CD14-positive monocyte (primary cell): ENCODE measurements around the gene CDX2. TPM values are rescaled to one million over a fixed set of nuclear protein-coding genes. Genes with fewer than 3 reads are reported as not detected.

Experiments used
- DNase-seq, 3 donors: peaks; one replicate each; pipeline ENCODE4 v3.0.0-alpha.2; 2011 to 2022
- H2AFZ ChIP-seq: 2 replicates; pipeline ENCODE4 v1.6.0; 2012; ENCODE audit warnings: mild to moderate bottlenecking, low read depth, low read length, inconsistent platforms; ENCODE audit not compliant: insufficient read depth, poor library complexity, severe bottlenecking
- H3K27ac ChIP-seq, 2 donors: 1 replicate in 1 of 2; 2 replicates in 1 of 2; pipeline ENCODE4 v1.5.1; 2012 to 2013; ENCODE audit warnings: low read length in 2 of 2, control low read depth in 1 of 2, inconsistent platforms in 1 of 2, low read depth in 1 of 2, mild to moderate bottlenecking in 1 of 2
- H3K27me3 ChIP-seq, 2 donors: one replicate each; pipeline versions ENCODE4 v1.6.0 to v1.6.1; 2011 to 2013; ENCODE audit warnings: low read length in 2 of 2; ENCODE audit not compliant: control insufficient read depth in 2 of 2, insufficient read depth in 2 of 2
- H3K36me3 ChIP-seq, 2 donors: replicated peaks in 1 of 2; 1 replicate in 1 of 2; 2 replicates in 1 of 2; pipeline versions ENCODE4 v1.5.1 to v1.6.1; 2012 to 2013; ENCODE audit warnings: low read length in 2 of 2, control low read depth in 1 of 2, inconsistent platforms in 1 of 2, mild to moderate bottlenecking in 1 of 2; ENCODE audit not compliant: insufficient read depth in 2 of 2, control insufficient read depth in 1 of 2
- H3K4me1 ChIP-seq, 2 donors: 1 replicate in 1 of 2; 2 replicates in 1 of 2; pipeline versions ENCODE4 v1.5.1 to v1.6.1; 2012 to 2013; ENCODE audit warnings: low read length in 2 of 2, control low read depth in 1 of 2, inconsistent platforms in 1 of 2, mild to moderate bottlenecking in 1 of 2, moderate library complexity in 1 of 2; ENCODE audit not compliant: insufficient read depth in 2 of 2, control insufficient read depth in 1 of 2
- H3K4me2 ChIP-seq: replicated peaks from 2 replicates; pipeline ENCODE3; 2012; ENCODE audit warnings: low read length, moderate library complexity, mild to moderate bottlenecking; ENCODE audit not compliant: poor library complexity, severe bottlenecking; ENCODE audit errors: extremely low read depth
- H3K4me3 ChIP-seq, 3 experiments: fragments of 200-600 bp in 1 of 3; sonication (generic) in 1 of 3; replicated peaks in 1 of 3; 1 replicate in 2 of 3; 2 replicates in 1 of 3; pipeline ENCODE4 v1.5.1; 2011 to 2013; ENCODE audit warnings: low read length in 3 of 3, mild to moderate bottlenecking in 3 of 3, control low read depth in 2 of 3, low read depth in 2 of 3, inconsistent platforms in 1 of 3, moderate library complexity in 1 of 3
- H3K79me2 ChIP-seq: 2 replicates; pipeline ENCODE4 v1.6.0; 2012; ENCODE audit warnings: mild to moderate bottlenecking, control low read depth, inconsistent platforms, low read length, moderate library complexity; ENCODE audit not compliant: insufficient read depth
- H3K9ac ChIP-seq: 2 replicates; pipeline ENCODE4 v1.6.0; 2017; ENCODE audit warnings: low read length, mild to moderate bottlenecking; ENCODE audit not compliant: insufficient read depth, poor library complexity, severe bottlenecking
- H3K9me3 ChIP-seq, 2 donors: replicated peaks in 1 of 2; 1 replicate in 1 of 2; 2 replicates in 1 of 2; pipeline versions ENCODE4 v1.5.1 to v1.6.1; 2012 to 2013; ENCODE audit warnings: low read length in 2 of 2, control low read depth in 1 of 2; ENCODE audit not compliant: control insufficient read depth in 1 of 2, insufficient read depth in 1 of 2
- H4K20me1 ChIP-seq: 2 replicates; pipeline ENCODE4 v1.6.0; 2012; ENCODE audit warnings: mild to moderate bottlenecking, low read length, control low read depth, moderate library complexity; ENCODE audit not compliant: insufficient read depth
- H3K27ac Mint-ChIP-seq, 7 donors: one replicate each; pipeline ENCODE4 v1.8.0; 2020; ENCODE audit warnings: mild to moderate bottlenecking in 7 of 7, mixed read lengths in 7 of 7, moderate library complexity in 6 of 7, inconsistent platforms in 2 of 7
- H3K27me3 Mint-ChIP-seq, 3 donors: one replicate each; pipeline ENCODE4 v1.8.0; 2021 to 2022; ENCODE audit warnings: low read depth in 3 of 3, mild to moderate bottlenecking in 3 of 3, mixed read lengths in 3 of 3, moderate library complexity in 3 of 3, inconsistent platforms in 1 of 3
- H3K36me3 Mint-ChIP-seq, 2 donors: one replicate each; pipeline ENCODE4 v1.8.0; 2020; ENCODE audit warnings: mixed read lengths in 2 of 2, inconsistent platforms in 1 of 2, mild to moderate bottlenecking in 1 of 2
- H3K4me1 Mint-ChIP-seq: one replicate; pipeline ENCODE4 v1.8.0; 2020; ENCODE audit warnings: mild to moderate bottlenecking, mixed read lengths
- H3K4me3 Mint-ChIP-seq, 2 donors: one replicate each; pipeline ENCODE4 v1.8.0; 2020; ENCODE audit warnings: mild to moderate bottlenecking in 2 of 2, mixed read lengths in 2 of 2, moderate library complexity in 1 of 2
- H3K9me3 Mint-ChIP-seq, 7 donors: one replicate each; pipeline ENCODE4 v1.8.0; 2020 to 2022; ENCODE audit warnings: mixed read lengths in 7 of 7, mild to moderate bottlenecking in 6 of 7, moderate library complexity in 6 of 7, inconsistent platforms in 2 of 7
- WGBS: methylation state at CpG from one replicate; pipeline ENCODE4 v1.1.5; 2013; ENCODE audit warnings: missing lambda C conversion rate; ENCODE audit not compliant: insufficient coverage; 5-methylcytosine and 5-hydroxymethylcytosine counted together
- intact Hi-C, 2 donors: fragments of 100-400 bp; cut with micrococcal nuclease; formaldehyde crosslinking; loops; one replicate each; pipeline versions ENCODE4 v1.15.0 to v1.15.1; 2023
- polyA plus RNA-seq, 3 donors: library from polyadenylated mRNA; depleted of rRNA in 1 of 3; unstranded in 2 of 3; stranded (reverse) in 1 of 3; fragments of 300-500 nt in 2 of 3; fragments of >200 nt in 1 of 3; fragmentation: Illumina TruSeq in 2 of 3; gene quantifications; 1 replicate in 2 of 3; 2 replicates in 1 of 3; pipeline ENCODE4 v1.2.3, GENCODE V29; 2012 to 2021
- TF ChIP-seq, protein P1 (sequence below): fragments of 200-600 bp; IDR thresholded peaks from one replicate; pipeline ENCODE4 v1.8.0; 2022; ENCODE audit warnings: antibody characterized with exemption, mild to moderate bottlenecking

CDX2 gene
- polyA plus RNA-seq, 3 donors: not detected

DNA sequence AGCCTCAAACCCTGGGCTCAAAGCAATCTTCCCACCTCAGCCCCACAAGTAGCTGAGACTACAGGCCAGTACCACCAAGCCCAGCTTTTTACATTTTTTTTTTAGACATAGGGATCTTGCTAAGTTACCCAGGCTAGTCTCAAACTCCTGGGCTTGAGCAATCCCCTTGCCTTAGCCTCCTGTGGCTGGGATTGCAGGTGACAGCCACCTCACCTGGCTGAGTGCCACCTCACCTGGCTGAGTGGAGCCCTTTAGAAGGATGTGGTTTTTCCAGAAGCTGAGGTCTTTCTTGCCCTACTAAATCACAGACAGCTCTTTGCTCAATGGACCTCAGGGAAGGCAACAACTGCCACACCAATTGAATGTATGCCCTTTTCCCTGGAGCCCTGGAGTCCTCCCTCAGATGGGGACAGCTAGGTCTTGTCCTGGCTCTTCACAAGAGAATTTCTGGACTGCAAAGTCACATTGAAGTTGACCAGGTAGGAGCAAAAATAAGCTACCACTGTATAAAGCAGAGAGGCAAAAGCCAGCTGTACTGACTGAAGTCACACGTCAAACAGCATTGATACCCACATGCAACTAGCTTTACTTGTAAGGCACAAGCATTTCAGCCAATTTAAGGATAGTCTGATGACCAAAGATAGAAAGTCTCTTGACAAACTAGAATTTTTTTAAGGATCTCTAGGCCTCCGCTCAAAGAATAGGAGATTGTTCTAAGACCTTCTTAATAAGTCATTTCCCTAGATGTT, 35.4 kb downstream of the CDX2 start:
- H3K9me3 Mint-ChIP-seq: peaks cover 0 to 11% (median 8%) of the 10 kb centered on the region in 7 donors
- Histone ChIP-seq H3K79me2 (no peaks in the 10 kb centered on the region), H3K4me3 (no peak overlapping the region), H3K9ac (no peak overlapping the region), H3K4me2 (no peak overlapping the region), H3K27ac (no peak overlapping the region), H2AFZ (no peak overlapping the region), H3K36me3 (no peaks in the 10 kb centered on the region), H3K4me1 (no peaks in the 10 kb centered on the region), H3K27me3 (peaks cover 33 to 54% of the 10 kb centered on the region in 2 donors), H3K9me3 (peaks cover 0 to 17% of the 10 kb centered on the region in 2 donors), H4K20me1 (no peaks in the 10 kb centered on the region)
- no CpG with 5 or more reads among the region's 2 CpGs for WGBS
- H3K4me3 Mint-ChIP-seq: peak overlapping the region in 1 of 2 donors; percentile 7
- DNase-seq: no peak
- no peaks in the 10 kb centered on the region for H3K36me3 Mint-ChIP-seq
- TF ChIP-seq, protein P1, sequence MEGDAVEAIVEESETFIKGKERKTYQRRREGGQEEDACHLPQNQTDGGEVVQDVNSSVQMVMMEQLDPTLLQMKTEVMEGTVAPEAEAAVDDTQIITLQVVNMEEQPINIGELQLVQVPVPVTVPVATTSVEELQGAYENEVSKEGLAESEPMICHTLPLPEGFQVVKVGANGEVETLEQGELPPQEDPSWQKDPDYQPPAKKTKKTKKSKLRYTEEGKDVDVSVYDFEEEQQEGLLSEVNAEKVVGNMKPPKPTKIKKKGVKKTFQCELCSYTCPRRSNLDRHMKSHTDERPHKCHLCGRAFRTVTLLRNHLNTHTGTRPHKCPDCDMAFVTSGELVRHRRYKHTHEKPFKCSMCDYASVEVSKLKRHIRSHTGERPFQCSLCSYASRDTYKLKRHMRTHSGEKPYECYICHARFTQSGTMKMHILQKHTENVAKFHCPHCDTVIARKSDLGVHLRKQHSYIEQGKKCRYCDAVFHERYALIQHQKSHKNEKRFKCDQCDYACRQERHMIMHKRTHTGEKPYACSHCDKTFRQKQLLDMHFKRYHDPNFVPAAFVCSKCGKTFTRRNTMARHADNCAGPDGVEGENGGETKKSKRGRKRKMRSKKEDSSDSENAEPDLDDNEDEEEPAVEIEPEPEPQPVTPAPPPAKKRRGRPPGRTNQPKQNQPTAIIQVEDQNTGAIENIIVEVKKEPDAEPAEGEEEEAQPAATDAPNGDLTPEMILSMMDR: no peak
- no peak overlapping the region for H3K27ac Mint-ChIP-seq
- H3K4me1 Mint-ChIP-seq: no peaks in the 10 kb centered on the region
- intact Hi-C loops: no loop called here
- peaks cover 47 to 55% (median 55%) of the 10 kb centered on the region in 3 donors for H3K27me3 Mint-ChIP-seq

GRCh38 chr13:27933118-27933517, 36.0 kb downstream of the CDX2 start:
- Histone ChIP-seq H3K36me3 (no peaks in the 10 kb centered on the region), H3K4me1 (no peaks in the 10 kb centered on the region), H3K4me2 (no peak overlapping the region), H4K20me1 (no peaks in the 10 kb centered on the region), H3K9me3 (peaks cover 0 to 23% of the 10 kb centered on the region in 2 donors), H3K9ac (no peak overlapping the region), H3K27me3 (peaks cover 39 to 60% of the 10 kb centered on the region in 2 donors), H3K27ac (no peak overlapping the region), H3K4me3 (no peak overlapping the region), H3K79me2 (no peaks in the 10 kb centered on the region), H2AFZ (no peak overlapping the region)
- H3K4me3 Mint-ChIP-seq: no peak overlapping the region
- peaks cover 53 to 62% (median 61%) of the 10 kb centered on the region in 3 donors for H3K27me3 Mint-ChIP-seq
- intact Hi-C loops: no loop called here
- no peaks in the 10 kb centered on the region for H3K4me1 Mint-ChIP-seq
- peaks cover 0 to 1% of the 10 kb centered on the region in 2 donors for H3K36me3 Mint-ChIP-seq
- WGBS: no CpG with 5 or more reads among the region's 1 CpG
- peaks cover 0 to 18% (median 9%) of the 10 kb centered on the region in 7 donors for H3K9me3 Mint-ChIP-seq
- H3K27ac Mint-ChIP-seq: no peak overlapping the region
- no peak for DNase-seq
- TF ChIP-seq, protein P1: no peak
